Psoas muscle (tissue), 8 donors: Measurements from ENCODE around the gene IL23R. TPM values are rescaled to one million over a fixed set of nuclear protein-coding genes. Genes with fewer than 3 reads are reported as not detected.

Experiments used
- ATAC-seq, 4 donors: fragments of 200-7000 bp; cut with Tn5 transposase; one replicate each; pipeline ENCODE4 v1.9.1; 2020; ENCODE audit warnings: moderate library complexity in 3 of 4, mild to moderate bottlenecking in 2 of 4
- DNase-seq, 2 donors: peaks; one replicate each; pipeline ENCODE4 v3.0.0-alpha.2; 2020
- H3K27ac ChIP-seq: fragments of 200-600 bp; one replicate; pipeline ENCODE4 v1.8.0; 2022
- H3K27me3 ChIP-seq, 3 donors: fragments of 200-600 bp in 1 of 3; one replicate each; pipeline versions ENCODE4 v1.6.1 to v1.8.0; 2013 to 2022; ENCODE audit warnings: low read length in 2 of 3, mild to moderate bottlenecking in 2 of 3, moderate library complexity in 1 of 3; ENCODE audit not compliant: insufficient read depth in 3 of 3
- H3K36me3 ChIP-seq, 2 donors: fragments of 200-600 bp in 1 of 2; one replicate each; pipeline versions ENCODE4 v1.6.1 to v1.8.0; 2013 to 2022; ENCODE audit warnings: low read depth in 1 of 2, mild to moderate bottlenecking in 1 of 2, moderate library complexity in 1 of 2; ENCODE audit not compliant: insufficient read depth in 1 of 2
- H3K4me1 ChIP-seq: fragments of 200-600 bp; one replicate; pipeline ENCODE4 v1.8.0; 2022
- H3K4me3 ChIP-seq: fragments of 200-600 bp; one replicate; pipeline ENCODE4 v1.8.0; 2022; ENCODE audit warnings: mild to moderate bottlenecking
- H3K9me3 ChIP-seq: fragments of 200-600 bp; one replicate; pipeline ENCODE4 v1.8.0; 2022
- CTCF ChIP-seq: fragments of 200-600 bp; IDR thresholded peaks from one replicate; pipeline ENCODE4 v1.8.0; 2022; ENCODE audit warnings: antibody characterized with exemption
- WGBS, 3 donors: extraction: QIAGEN DNeasy Blood & Tissue Kit; methylation state at CpG; one replicate each; pipeline versions ENCODE4 v1.1.6 to v1.1.7; 2013; 5-methylcytosine and 5-hydroxymethylcytosine counted together
- intact Hi-C, 2 donors: fragments of 100-400 bp; cut with DNase I; formaldehyde crosslinking; loops; one replicate each; pipeline versions ENCODE4 v1.11.0 to v1.14.2; 2022
- polyA plus RNA-seq, 3 donors: library from polyadenylated mRNA; stranded (reverse); fragments of 200-250 nt; gene quantifications; one replicate each; pipeline ENCODE4 v1.2.3, GENCODE V29; 2013
- total RNA-seq, 4 donors: library from RNA; stranded (reverse); fragmentation: NEBNext Ultra II Directional in 2 of 4; extraction: Animal tissue kit (Norgen Biotek cat#: 25700) in 2 of 4; gene quantifications; one replicate each; pipeline versions ENCODE4 v1.2.1 to v1.2.4, GENCODE V29; 2021 to 2023
- donor health status: healthy with polysubstance abuse.
- donor health status: DM: no; HTN: no; CAD: no; lungs with moderate emphysema.
- donor health status: Bipolar disorder and iron deficiency.
- donor health status: healthy.
- donor health status: DM: yes; HTN: yes; CAD: no.
- donor health status: DM: no; HTN: no; CAD: no.
- donor health status: DM: no; HTN: no; CAD: no.
- donor health status: DM: yes; HTN: yes; CAD: no.

IL23R gene
- total and polyA plus RNA-seq, 7 donors, result not detected

- WGBS, 3 donors, result 35 to 39% (median 39%) methylated on average over 3 of the region's 3 CpGs
- TF ChIP-seq CTCF, result no peak
- no peak overlapping the region for H3K4me3 ChIP-seq
- intact Hi-C loops, result no loop called here
- no peaks in the 10 kb centered on the region for H3K9me3 ChIP-seq
- no peaks in the 10 kb centered on the region for H3K27me3 ChIP-seq
- ATAC-seq, result no peak
- no peaks in the 10 kb centered on the region for H3K36me3 ChIP-seq
- no peak for DNase-seq
- H3K4me1 ChIP-seq, result no peaks in the 10 kb centered on the region
- no peak overlapping the region for H3K27ac ChIP-seq
Measured at GRCh38 chr1:67193704-67194103, 27.4 kb downstream of the IL23R start.

GRCh38 chr1:67194209-67194863, 28.1 kb downstream of the IL23R start:
- WGBS, 3 donors, result 79 to 86% (median 80%) methylated on average over 2 of the region's 2 CpGs
- no peak for TF ChIP-seq CTCF

GRCh38 chr1:67200755-67201154, 34.5 kb downstream of the IL23R start:
- Histone ChIP-seq H3K4me1 (no peaks in the 10 kb centered on the region), H3K27ac (no peak overlapping the region), H3K27me3 (no peaks in the 10 kb centered on the region), H3K4me3 (no peak overlapping the region), H3K36me3 (no peaks in the 10 kb centered on the region), H3K9me3 (no peaks in the 10 kb centered on the region)
- DNase-seq, result no peak
- intact Hi-C loops, result loop anchor here in 1 of 2 donors (2.0 kb wide), 1 partner anchor 22 kb away; no protein-coding TSS in a partner anchor
- TF ChIP-seq CTCF, result no peak
- 91 to 94% (median 93%) methylated on average over 3 of the region's 3 CpGs for WGBS, 3 donors
- no peak for ATAC-seq

More at GRCh38 chr1:67194209-67194863, 28.1 kb downstream of the IL23R start:
- H3K4me1 ChIP-seq, result no peaks in the 10 kb centered on the region
- no peaks in the 10 kb centered on the region for H3K9me3 ChIP-seq
- intact Hi-C loops, result no loop called here
- DNase-seq, result no peak
- no peaks in the 10 kb centered on the region for H3K36me3 ChIP-seq
- H3K27ac ChIP-seq, result no peak overlapping the region
- no peak overlapping the region for H3K4me3 ChIP-seq
- H3K27me3 ChIP-seq, result no peaks in the 10 kb centered on the region
- no peak for ATAC-seq

GRCh38 chr1:67201891-67202290, 35.6 kb downstream of the IL23R start:
- no peak for TF ChIP-seq CTCF
- ATAC-seq, result no peak
- no peaks in the 10 kb centered on the region for H3K27me3 ChIP-seq
- no peak overlapping the region for H3K27ac ChIP-seq
- H3K4me3 ChIP-seq, result no peak overlapping the region
- no peaks in the 10 kb centered on the region for H3K9me3 ChIP-seq
- intact Hi-C loops, result loop anchor here in 1 of 2 donors (2.0 kb wide), 1 partner anchor 21 kb away; no protein-coding TSS in a partner anchor
- H3K4me1 ChIP-seq, result no peaks in the 10 kb centered on the region
- no peaks in the 10 kb centered on the region for H3K36me3 ChIP-seq
- WGBS, 3 donors, result 72 to 81% (median 76%) methylated on average over 1 of the region's 1 CpG
- DNase-seq, result no peak
